ENCODE measurements around the gene USP34. TPM values are rescaled to one million over a fixed set of nuclear protein-coding genes. Genes with fewer than 3 reads are reported as not detected.

USP34 gene
- total and polyA plus RNA-seq, 9 of the 15 experiments (the other 6 are each of a cell fraction or from before 2014, with no cell fraction given): 19.8 to 108 (median 67.8) TPM

- Histone ChIP-seq H4K20me1 (replicated peaks; ENCODE audit: control insufficient read depth, insufficient read depth, low read length) (peaks cover 32% of the 10 kb centered on the region), H3K9ac (ENCODE audit: insufficient read depth in 1 of 2, low read depth in 2 of 2, low read length in 2 of 2) (peak overlapping the region in 1 of 2 experiments; percentile 84; a peak in 2 of 4 replicates), H3K36me3 (ENCODE audit: control insufficient read depth, insufficient read depth, low read length) (peaks cover 7% of the 10 kb centered on the region; the same call in 2 of the 3 replicates), H3K27me3 (ENCODE audit: control insufficient read depth in 2 of 2, insufficient read depth in 2 of 2, low read length in 2 of 2) (no peaks in the 10 kb centered on the region), H2AFZ (ENCODE audit: low read depth, low read length) (no peak overlapping the region), H3K9me3 (replicated peaks; ENCODE audit: control insufficient read depth, insufficient read depth, low read depth, low read length) (no peaks in the 10 kb centered on the region), H3K4me3 (no peak overlapping the region), H3K9me1 (ENCODE audit: control insufficient read depth, insufficient read depth, low read length) (peaks cover 11% of the 10 kb centered on the region), H3K79me2 (ENCODE audit: control insufficient read depth, insufficient read depth, low read length) (peaks cover 98% of the 10 kb centered on the region), H3K4me2 (ENCODE audit: insufficient read depth, low read length) (no peak overlapping the region), H3K4me1 (replicated peaks in 1 of 2; ENCODE audit: control insufficient read depth in 2 of 2, insufficient read depth in 2 of 2, low read length in 2 of 2) (peaks cover 9 to 12% of the 10 kb centered on the region in 2 experiments; a peak in 4 of 5 replicates), H3K27ac (ENCODE audit: extremely low read depth, low read depth, low read length) (no peak overlapping the region)
- in situ Hi-C loops (cut with MboI): no loop called here
- FAIRE-seq (no peak), DNase-seq (ENCODE audit: extremely low read depth in 1 of 4, low spot score in 3 of 4) (no peak), ATAC-seq (peak; percentile 51)
- no TSS peak for BruUV-seq (replicated peaks)
- CTCF ChIA-PET (ENCODE audit: low intra/inter-chr PET ratio): no interaction called here
- no peak for TF ChIP-seq FIP1L1 (IDR thresholded peaks at IDR 0.05; ENCODE audit: low read depth, low read length, poor library complexity, severe bottlenecking)
- no peak for TF ChIP-seq ZNF253 (CRISPR knock-in tag; conservative IDR thresholded peaks at IDR 0.05)
- TF ChIP-seq NCOA6 (IDR thresholded peaks at IDR 0.05): no peak
- no peak for TF ChIP-seq KLF6 (CRISPR knock-in tag; IDR thresholded peaks at IDR 0.05; ENCODE audit: borderline replicate concordance)
- no peak for TF ChIP-seq CUX1 (CRISPR knock-in tag; IDR thresholded peaks at IDR 0.05)
- WGBS (ENCODE audit: insufficient coverage, low coverage, missing lambda C conversion rate): 66% methylated on average over 7 of the region's 7 CpGs
- POLR2A ChIA-PET: interaction anchor here (0.5 to 1.3 kb wide), 7 partner anchors 9 to 99 kb away, joined by 3 to 6 read pairs (median 4); partner anchors contain the start of gene XPO1
- intact Hi-C loops (cut with micrococcal nuclease): no loop called here
Measured at GRCh38 chr2:61439241-61440002, 31.5 kb downstream of the USP34 start.

Measured in K562 (cell line).